Measurements from ENCODE around the gene SLC46A3. TPM values are rescaled to one million over a fixed set of nuclear protein-coding genes. Genes with fewer than 3 reads are reported as not detected.

The SLC46A3 gene
- total and polyA plus RNA-seq, 5 experiments from 2014 or later = 21.7 to 35.9 (median 29.6) TPM

Other genes starting within 250 kb of the SLC46A3 start
- gene FLT1, start 223.8 kb downstream of the SLC46A3 start, total RNA-seq = 1 to 10 TPM; 1.3 TPM
- gene FLT1, start 223.8 kb downstream of the SLC46A3 start, polyA plus RNA-seq = 1 to 10 TPM in 2 of 3 donors, under 1 TPM in 1; 0.97 to 2.4 (median 2.0) TPM
- gene POMP, start 59.8 kb downstream of the SLC46A3 start, total RNA-seq = 10 to 100 TPM; 19.9 to 21.3 TPM
- gene POMP, start 59.8 kb downstream of the SLC46A3 start, polyA plus RNA-seq = 10 to 100 TPM; 74.9 to 93.4 (median 90.5) TPM
- gene MTUS2, start 101.4 kb upstream of the SLC46A3 start, total RNA-seq = not detected
- gene MTUS2, start 101.4 kb upstream of the SLC46A3 start, polyA plus RNA-seq = under 1 TPM in 2 of 3 donors, not detected in 1; 0.02 to 0.04 TPM